ENCODE results near the gene KRT26.
"Not testable (repeated sequence)": the region's sequence is repeated elsewhere in the genome, so short reads cannot be mapped to it uniquely, and the experiment has no call there.

KRT26 gene

DNA sequence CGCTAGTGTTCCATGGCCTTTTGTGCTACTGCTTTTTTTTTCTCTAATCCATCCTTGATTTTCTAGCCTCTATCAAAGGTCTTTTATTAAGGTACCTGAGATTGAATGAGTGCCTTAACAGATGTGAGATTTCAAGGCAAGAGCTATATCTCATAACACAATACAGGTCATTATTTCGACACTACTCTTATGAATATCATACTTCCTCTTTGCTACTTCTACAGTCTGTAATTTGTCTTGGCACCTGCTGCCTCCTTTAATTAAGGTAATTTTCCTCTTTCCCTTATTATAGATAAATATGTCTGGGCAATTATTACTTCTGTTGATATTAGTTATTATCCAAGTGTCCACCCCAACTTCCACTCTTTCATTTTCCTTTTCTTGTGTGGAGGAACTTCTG is 22.5 kb upstream of the KRT26 start:
- peak in 1 of 2 donors; percentile 4 for DNase-seq

DNA sequence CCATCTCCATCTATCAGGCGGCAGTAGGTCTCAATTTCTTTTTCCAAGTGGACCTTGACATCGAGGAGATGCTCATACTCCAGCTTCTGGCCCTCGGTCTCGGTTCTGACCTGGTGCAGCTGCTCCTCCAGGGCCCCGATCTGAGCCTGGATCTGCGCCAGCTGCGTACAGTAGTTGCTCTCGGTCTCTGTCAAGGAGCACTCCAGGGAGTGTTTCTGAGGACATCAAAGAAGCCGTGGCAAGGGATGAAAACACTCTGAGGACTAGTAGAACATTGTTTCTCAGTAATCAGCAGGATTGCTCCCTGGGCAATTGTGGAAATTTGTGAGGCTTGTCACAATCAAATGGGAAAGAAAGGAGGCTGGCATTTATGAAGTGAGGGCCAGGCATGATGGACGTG is 21.8 kb upstream of the KRT26 start:
- no peak for DNase-seq

DNA sequence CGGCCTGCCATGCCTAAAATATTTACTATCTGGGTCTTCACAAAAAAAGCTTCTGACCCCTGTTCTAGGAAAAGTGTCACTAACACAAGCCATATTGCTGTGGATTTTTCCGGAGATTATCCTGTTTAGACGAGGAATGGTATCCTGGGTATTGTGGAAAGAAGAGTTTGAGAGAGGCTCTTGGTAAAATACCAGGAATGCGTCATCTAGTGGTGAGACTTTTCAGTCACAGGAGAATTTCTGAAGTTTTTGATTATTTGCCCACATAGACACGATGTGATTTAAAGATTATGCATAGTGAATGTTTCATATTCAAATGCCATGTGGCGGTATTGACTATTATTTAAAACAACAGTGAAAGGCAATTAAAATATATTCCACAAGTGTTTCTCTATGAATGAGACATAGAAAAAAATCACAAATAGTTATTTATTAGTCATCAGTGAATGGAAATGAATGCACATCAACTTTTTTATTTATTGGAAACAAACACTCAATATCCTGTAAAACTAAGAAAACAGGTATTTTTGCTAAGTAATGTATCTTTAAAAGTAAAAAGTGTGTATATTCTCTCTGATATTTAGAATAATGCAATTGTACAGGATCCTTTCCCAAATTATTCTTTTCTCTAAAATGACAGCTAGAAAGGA is 19.9 kb upstream of the KRT26 start:
- DNase-seq: no peak

DNA sequence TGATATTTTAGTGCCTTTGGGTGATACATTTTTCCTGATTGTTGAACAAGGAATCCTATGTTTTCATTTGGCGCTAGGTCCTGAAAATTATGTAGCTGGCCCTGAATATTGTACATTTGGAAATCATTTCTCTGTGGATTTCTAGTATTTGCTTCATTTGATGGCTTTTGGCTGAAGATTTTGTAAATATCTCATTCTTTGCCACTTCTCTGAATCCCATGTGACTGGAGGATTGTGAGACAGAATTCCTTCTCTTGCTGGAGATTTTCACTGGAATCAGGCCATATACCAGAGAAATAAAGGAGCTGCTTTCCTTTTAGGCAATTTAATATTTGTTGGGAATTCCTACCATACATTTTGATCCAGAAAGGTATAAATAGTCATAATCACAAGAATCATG is 19.1 kb upstream of the KRT26 start:
- no peak for DNase-seq

DNA sequence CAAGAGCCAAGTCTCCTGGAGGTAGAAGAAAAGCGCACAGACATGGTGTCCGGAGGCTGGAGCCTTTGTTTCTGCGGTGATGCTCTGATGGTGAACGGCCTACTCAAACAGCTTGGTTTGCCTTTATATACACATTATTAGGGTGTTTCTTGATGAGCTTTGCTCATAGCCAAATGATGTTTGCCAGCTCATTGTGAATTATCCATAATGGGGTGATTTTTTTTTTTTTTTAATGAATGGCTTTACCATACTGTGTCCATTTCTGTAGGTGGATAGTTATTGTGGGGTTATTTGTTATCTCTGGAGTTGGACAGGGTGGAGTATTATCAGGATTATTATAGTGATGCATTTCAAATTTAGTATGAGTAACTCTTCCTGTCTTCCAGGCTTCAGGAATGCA is 10.4 kb upstream of the KRT26 start, which contains the start of gene KRT27:
KRT27 (minus strand) TSS at position 101 of the 400 bp plus-strand sequence; CDS start at position 44, 57 bp downstream.
- no peak for DNase-seq

DNA sequence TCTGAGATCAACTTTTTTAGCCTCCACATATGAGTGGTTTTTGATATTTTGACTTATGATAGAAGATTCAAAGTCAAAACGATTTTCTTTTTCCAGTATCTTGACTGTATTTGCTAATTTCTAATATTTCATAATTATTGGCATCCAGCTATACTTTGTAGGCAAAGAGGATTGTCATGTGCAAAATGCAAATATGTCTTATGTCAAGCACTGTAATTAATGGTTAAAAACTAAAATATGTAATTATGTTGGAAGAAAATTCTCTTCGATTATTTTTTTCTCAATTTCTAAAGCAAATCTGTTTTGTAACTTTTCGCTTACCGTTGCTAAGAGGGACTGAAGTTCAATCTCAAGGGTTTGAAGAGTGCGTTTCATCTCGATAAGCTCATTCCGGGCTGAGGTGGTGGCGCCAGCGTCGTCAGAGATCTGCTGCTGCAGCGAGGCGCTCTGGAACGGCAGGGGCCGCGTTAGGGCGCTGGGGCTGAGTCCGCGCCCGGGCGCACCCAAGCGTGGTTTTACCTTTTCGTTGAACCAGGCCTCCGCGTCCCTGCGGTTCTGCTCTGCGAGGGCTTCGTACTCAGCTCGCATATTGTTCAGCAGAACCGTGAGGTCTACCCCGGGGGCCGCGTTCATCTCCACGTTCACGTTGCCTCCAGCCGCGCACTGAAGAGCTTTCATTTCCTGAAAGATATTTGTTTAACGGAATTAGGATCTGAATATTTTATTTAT is 7.3 kb upstream of the KRT26 start:
- no peak for DNase-seq

DNA sequence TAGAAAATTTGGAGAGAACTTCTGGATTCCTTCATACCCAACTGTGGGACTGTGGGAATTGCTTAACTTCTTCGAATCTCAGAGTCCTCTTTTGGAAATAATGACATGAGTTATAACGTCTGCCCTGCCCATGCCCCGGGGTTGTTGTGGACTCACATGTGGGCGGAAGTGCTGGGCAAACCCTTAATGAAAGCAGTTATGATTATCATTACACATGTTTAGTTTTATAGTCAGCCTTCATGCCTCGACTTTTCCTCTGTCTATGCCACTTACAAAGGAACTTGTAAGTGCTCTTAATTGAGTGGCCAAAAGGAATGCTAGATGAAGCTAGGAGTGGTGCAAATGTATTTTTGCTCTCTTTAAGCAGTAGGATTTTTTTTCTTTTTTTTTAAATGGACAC is 6.5 kb upstream of the KRT26 start:
- no peak for DNase-seq

DNA sequence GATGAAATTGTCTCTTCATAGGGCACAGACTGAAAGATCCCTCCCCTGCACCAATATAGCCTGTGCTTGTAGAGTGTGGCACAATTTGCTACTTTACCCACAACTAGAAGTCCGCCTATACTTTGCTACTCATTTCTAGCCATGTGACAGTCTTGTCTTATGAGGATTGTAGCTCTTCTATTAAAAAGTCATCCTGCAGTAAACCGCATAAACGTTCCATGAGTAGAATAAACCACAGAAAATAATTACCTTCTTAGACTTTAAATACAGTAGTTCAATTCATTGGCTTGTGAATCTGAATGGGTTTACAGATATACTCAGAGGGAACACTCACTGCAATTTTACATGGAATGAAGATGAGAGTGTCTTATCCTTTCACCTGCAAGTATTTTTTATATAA is 6.0 kb upstream of the KRT26 start:
- no peak for DNase-seq

DNA sequence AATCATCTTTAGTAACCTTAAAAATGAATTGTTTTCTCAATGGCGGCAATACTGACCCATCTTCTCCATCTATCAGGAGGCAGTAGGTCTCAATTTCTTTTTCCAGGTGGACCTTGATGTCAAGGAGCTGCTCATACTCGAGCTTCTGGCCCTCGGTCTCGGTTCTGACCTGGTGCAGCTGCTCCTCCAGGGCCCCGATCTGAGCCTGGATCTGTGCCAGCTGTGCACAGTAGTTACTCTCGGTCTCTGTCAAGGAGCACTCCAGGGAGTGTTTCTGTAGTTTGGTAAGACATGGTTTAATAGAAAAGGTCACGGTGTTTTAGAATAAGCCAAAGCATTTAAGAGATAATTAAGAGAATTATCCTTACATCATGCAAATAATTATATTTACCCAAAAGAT is 5.5 kb upstream of the KRT26 start:
- DNase-seq: no peak

DNA sequence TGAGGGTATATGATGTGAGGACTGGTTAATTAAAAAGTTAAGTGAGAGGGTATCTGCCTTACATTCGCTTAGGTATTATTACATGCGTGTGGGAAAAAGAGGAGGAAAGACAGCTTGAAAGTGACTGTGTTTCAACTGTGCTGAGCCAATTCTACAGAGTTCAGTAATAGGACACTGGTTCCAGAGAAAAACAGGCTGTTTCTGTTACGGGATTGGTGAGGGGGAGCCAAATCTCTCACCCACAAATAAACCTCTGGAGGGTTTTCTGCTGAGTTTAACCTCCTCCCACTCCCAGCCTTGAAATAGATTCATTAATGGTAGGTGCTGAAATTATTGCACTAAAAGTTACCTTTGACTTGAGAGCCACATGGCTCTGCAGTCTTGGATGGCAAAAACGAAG is 3.9 kb upstream of the KRT26 start:
- DNase-seq: no peak

DNA sequence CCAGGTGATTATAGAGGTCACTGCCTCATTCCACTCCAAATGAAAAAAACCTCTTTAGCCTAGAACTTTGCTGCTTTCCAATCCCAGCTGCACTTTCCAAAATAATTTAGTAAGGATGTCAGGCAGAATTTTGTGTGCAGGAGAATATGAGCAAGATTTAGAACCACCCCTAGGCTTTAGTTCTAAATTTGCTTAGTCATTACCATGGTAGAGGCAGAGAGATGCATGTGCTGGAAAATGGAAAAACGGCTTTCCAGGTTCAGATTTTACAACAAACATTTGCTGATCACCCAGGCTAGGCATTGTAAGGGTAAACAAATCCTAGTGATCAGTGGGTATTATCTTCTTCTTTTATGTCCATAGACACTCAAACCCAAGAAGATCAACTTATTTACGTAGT is 6.3 kb downstream of the KRT26 start:
- DNase-seq: no peak

DNA sequence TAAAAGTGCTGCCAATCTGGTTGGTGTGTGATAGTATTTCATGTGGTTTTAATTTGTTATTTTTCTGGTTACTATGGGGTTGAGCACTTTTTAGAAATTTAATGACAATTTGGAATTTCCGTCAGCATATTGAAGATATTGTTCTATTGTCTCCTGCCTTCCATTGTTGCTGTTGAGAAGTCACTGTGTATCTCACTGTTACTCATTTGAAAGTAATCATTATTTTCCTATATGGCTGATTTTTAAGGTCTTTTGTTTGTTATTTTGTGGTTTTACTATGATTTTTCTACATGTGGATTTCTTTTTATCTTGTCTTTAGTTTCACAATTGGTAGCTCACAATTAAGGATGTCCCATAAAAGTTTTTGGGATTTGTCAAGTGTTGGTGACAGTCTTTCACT is 8.2 kb downstream of the KRT26 start:
- DNase-seq: no peak

DNA sequence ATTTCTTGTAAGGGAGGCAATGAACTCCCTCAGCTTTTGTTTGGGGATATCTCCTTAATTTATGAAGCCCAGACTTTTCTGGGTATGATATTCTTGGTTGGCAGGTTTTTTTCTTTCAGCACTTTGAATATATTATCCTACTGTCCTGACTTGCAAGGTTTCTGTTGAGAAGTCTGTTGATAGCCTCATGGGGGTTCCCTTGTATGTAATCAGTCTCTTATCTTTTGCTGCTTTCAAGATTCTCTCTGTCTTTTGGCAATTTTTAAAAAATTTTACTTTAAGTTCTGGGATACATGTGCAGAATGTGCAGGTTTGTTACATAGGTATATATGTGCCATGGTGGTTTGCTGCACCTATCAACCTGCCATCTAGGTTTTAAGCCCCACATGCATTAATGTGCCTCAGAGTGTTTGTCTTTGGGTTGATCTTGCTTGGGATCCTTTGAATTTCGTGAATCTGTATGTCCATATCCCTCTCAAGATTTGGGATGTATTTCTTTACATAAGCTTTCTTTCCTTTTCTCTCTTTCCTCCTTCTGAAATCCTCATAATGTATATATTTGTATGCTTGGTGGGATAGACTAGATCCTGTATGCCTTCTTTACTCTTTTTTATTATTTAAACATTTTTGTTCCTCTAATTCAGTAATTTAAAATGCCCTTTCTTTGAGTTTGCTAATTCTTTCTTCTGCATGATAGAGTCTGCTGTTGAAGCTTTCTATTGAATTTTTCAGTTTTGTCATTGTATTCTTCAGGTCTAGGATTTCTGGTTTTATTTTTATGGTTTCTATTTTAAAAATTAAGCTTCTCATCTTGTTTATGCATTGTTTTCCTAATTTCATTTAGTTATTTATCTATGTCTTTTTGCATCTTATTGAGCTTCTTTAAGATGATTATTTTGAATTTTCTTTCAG is 11.6 kb downstream of the KRT26 start:
- no peak for DNase-seq

DNA sequence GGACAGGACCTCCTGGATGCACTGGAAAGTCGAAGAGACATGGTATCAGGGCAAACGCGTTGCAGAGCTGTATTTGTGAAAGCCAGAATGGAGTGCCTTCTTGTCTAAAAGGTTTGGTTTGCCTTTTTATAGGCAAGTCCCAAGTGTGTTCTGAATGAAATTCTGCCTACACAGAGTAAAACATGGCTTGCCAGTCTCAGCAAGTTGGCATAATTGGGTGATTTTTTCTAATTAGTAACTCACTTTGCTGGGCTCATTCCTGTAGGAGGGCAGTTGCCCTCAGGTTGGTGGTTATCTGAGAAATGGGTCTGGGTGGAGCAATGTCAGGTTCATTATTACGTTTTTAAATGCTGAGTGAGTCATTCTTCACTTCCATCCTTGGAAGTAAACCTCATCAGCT is 16.8 kb downstream of the KRT26 start, which contains the start of gene KRT25:
KRT25 (minus strand) TSS at position 101 of the 400 bp plus-strand sequence; CDS start at position 41, 60 bp downstream.
- DNase-seq: no peak

DNA sequence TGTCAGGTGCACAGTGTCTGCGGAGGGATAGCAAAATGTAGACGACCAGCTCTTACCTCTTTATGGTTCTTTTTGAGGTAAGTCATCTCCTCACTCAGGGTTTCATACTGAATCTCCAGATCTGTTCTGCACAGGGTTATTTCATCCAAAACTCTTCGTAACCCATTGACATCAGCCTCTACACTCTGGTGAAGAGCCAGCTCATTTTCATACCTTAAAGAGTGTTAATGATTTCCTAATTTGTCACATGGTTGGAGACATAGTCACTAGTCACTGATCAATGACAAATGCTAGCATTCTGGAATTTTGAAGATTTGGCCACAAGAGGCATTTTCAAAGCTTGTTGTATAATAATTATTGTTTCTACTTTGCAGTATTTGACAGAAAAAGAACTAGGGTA is 18.2 kb downstream of the KRT26 start:
- DNase-seq: no peak

DNA sequence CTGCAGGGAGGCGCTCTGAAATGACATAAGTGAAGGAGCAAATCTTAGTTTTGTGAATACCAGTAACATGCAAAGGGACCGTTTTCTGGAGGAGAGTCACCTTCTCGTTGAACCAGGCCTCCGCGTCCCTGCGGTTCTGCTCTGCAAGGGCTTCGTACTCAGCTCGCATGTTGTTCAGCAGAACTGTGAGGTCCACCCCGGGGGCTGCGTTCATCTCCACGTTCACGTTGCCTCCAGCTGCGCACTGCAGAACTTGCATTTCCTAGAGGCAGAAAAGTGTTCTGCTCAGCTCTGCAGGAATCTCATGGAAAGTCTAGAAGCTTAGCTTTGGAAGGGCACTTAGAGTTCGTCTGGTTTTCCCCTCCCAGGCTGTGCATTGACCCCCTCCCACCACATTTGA is 20.9 kb downstream of the KRT26 start:
- DNase-seq: no peak

DNA sequence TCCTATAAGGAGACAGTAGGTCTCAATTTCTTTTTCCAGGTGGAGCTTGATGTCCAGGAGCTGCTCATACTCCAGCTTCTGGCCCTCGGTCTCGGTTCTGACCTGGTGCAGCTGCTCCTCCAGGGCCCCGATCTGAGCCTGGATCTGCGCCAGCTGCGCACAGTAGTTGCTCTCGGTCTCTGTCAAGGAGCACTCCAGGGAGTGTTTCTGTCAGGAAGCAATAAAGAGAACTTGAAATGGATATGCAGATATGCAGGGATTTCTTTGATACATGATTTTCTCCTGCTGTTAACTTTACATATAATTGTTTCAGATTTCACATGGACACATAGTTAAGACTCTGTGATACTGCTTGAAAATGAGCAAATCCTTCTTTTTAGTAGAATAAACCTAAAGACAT is 21.6 kb downstream of the KRT26 start:
- DNase-seq: no peak

DNA sequence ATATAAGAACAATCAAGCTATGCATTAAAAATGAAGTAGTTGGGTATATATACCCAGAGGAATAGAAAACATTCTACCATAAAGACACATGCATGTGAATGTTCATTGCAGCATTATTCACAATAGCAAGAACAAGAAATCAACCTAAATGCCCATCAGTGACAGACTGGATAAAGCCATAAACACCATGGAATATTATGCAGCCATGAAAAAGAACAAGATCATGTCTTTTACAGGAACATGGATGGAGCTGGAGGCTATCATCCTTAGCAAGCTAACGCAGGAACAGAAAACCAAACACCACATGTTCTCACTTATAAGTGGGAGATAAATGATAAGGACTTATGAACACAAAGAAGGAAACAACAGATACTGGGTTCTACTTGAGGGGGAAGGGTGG is 23.3 kb downstream of the KRT26 start:
- DNase-seq: not testable (repeated sequence)

DNA sequence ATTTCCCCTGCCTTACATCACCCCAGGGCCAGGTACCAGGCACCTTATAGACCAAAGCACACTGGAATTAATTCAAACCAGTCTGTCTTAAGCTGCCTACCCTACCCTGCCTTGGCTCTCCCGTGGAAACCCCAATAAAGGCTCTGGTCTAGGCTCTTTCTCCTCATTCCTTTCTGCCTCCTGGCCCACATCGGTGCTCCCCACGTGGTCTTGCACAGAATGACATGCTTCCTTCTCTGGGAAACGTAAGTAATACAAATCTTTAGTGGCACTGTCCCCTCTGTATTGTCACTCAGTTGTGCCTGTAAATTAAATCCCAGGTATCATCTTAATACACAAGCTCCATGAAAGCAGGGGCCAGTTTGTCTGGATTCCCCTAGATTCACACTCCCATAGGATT is 33.4 kb downstream of the KRT26 start:
- DNase-seq: no peak

DNA sequence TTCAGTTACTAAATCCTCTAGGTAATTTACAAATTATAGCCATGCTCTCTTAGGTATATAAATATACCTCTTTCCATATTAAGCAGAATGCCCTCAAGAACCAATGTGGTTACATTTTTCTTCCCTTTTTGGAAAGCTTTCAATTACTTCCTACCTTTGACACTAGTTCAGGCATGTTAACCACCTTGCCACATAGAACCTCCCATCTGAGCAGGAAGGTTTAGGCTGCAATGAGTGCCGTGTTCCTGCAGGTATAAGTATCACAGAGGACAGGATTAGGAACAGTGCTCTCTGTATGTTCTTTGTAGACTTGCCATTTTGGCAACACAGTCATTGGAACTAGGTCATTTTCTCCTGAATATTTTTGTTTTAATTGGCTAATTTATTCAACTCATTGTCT is 37.0 kb downstream of the KRT26 start:
- DNase-seq: no peak

DNA sequence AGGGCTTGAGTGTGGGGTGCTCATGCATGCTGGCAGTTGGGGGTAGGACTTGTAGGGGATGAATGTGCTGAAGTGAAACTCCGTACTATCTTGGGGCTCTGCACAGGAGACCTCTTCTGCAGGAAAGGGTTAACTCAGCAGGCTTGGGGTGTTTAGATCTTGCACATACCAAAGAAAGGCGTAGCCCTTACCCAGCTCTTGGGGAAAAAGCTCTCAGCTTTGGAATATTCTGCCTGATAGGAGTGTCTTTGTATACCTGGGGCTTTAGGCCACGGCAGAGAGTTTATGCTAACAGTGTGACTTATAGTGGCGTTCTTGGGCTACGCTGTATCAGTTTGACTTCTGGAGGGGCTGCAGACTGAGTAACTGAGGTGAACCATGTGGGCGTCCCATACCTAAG is 38.0 kb downstream of the KRT26 start:
- no peak for DNase-seq

DNA sequence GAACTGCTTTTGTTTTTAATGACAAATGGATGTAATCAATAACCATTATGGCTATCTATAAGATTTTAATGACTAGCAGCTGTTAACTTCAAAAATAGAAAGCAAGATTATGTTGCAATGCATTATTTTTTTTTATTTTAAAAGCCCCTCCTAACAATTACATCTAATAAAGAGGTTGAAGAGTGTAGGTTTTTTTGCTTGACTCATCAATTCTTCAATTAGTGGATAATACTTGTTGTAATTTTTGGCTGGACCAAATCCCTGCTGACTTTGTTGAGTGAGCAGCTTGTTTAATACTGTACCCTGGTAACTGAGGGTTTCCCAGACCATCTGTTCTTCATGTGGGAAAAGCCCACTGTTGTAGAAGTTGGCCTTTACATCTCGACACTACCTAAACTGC is 41.0 kb downstream of the KRT26 start:
- no peak for DNase-seq

DNA sequence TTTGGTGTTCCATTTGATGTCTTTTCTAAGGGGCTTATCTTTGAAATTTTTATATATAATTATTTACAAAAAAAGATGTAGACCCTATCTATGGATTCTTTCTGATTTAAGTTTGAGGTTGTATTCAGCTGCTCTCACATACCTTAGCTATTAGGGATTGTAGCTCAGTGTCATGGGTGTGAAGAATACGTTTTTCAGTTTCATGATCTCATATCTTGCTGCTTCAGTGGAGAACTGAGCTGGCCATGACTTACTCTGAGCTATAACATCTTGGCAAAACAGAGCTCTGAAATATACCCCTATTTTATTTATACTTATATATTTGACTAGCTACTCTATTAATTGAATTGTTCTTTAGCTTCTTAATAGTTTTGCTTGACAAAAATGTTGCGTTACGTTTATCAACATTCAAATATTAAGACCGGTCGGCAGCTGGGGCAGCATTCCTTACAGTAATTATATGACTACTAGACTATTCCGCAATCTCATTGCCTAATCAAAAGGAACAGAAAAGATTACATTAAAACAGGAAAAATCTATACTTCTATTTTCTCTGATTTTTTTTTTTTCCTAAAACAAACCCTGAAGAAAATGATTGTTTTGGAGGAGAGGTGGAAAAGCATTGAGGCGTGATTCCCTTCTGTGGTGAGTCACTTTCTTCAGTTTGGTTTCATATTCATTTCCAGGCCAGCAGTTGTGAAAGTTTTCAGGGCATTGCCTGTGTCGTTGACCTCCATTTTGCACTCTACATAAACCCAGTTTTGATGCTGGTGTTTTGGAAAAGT is 44.4 kb downstream of the KRT26 start:
- DNase-seq: no peak

Measured in inflammatory macrophage treated with lipopolysaccharide for 1 hour (primary cell).